ENCODE results near the gene ADAM12.

Gene ADAM12

DNA sequence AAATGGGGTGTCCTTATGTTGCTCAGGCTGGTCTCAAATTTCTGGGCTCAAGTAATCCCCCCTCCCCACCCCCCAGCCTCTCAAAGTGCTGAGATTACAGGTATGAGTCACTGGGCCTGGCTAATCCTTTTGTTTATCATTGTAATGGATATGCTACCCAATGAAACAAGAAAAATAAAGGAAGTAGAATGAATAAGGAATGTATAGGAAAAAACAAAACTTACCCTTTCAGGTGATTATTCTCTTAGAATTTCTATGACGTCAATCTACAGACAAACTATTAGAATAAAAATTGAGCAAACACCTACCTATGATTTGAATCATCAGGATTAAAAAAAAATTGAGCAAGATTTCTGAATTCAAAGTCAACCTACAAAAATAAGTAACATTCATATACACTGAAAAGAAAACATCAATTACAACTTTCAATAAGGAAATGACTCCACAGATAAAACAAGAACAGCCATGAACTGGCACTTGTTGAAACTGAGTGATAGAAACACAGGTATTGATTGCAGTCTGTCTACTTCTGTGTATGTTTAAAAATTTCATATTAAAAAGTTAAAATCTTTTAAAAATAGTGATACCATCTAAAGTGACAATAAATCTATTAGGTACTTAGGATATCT, 12.2 kb downstream of the ADAM12 start:
- no peak for DNase-seq (ENCODE audit: low read depth)
- TF ChIP-seq CTCF (IDR thresholded peaks at IDR 0.05; ENCODE audit: control insufficient read depth, extremely low read depth, insufficient read depth): no peak
- H3K4me3 ChIP-seq (ENCODE audit: low read depth, low read length): no peak overlapping the region

GRCh38 chr10:126375299-126375698, 13.0 kb downstream of the ADAM12 start:
- TF ChIP-seq CTCF (IDR thresholded peaks at IDR 0.05; ENCODE audit: control insufficient read depth, extremely low read depth, insufficient read depth): no peak
- no peak overlapping the region for H3K4me3 ChIP-seq (ENCODE audit: low read depth, low read length)
- no peak for DNase-seq (ENCODE audit: low read depth)

DNA sequence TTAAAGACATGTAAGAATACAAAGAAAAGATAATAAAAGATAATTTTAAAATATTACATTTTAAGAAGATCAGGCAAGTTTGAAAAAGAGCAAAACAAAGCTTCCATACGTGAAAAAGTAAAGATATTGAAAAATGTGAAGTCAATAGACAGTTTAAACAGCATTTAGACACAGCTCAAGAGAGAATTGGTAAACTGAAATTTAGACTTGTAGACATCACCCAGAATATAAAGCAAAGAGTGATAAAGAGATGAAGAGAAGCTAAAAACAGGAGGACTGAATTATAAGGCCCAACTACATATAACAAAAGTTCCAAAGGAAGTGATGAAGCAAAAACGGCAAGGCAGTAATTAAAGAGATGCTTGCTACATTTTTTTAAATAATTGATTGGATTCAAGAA, 13.8 kb downstream of the ADAM12 start:
- no peak overlapping the region for H3K4me3 ChIP-seq (ENCODE audit: low read depth, low read length)
- no peak for TF ChIP-seq CTCF (IDR thresholded peaks at IDR 0.05; ENCODE audit: control insufficient read depth, extremely low read depth, insufficient read depth)

GRCh38 chr10:126373972-126374371, 14.3 kb downstream of the ADAM12 start:
- no peak overlapping the region for H3K4me3 ChIP-seq (ENCODE audit: low read depth, low read length)
- no peak for DNase-seq (ENCODE audit: low read depth)
- no peak for TF ChIP-seq CTCF (IDR thresholded peaks at IDR 0.05; ENCODE audit: control insufficient read depth, extremely low read depth, insufficient read depth)

More for the DNA sequence above, 13.8 kb downstream of the ADAM12 start:
- DNase-seq (ENCODE audit: low read depth): no peak

- no peak for DNase-seq (ENCODE audit: low read depth)
- no peak overlapping the region for H3K4me3 ChIP-seq (ENCODE audit: low read depth, low read length)
- TF ChIP-seq CTCF (IDR thresholded peaks at IDR 0.05; ENCODE audit: control insufficient read depth, extremely low read depth, insufficient read depth): no peak
These were observed 15.1 kb downstream of the ADAM12 start for GRCh38 chr10:126373147-126373546.

- TF ChIP-seq CTCF (IDR thresholded peaks at IDR 0.05; ENCODE audit: control insufficient read depth, extremely low read depth, insufficient read depth): no peak
- no peak overlapping the region for H3K4me3 ChIP-seq (ENCODE audit: low read depth, low read length)
- peak; percentile 85 for DNase-seq (ENCODE audit: low read depth)
These were observed 15.9 kb downstream of the ADAM12 start for GRCh38 chr10:126372396-126372795.

DNA sequence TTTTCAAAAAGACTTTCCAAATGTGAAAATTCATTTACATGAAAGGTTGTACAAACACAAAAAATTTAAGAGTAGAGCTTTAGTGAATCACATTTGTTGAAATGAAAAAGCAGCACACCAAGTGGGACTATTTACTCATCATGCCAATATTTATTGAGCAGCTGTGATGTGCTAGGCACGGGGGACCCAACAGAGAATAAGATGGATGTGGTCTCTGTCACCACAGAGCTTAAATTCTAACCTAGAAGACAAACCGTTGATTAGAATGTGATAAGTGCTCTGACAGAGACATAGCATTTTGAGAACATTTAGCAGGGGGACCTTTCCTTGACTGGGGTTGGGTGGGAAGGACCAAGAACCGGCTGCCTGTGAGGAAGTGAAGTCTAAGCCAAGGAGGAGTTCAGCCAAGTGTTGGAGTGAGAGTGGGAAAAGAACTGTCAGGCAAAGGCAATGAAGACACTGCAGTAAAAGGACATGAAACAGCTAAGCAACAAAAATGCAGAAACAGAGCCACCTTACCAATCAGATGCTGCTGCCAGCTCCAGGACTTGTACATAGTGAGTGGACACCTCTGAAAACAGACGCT, 19.1 kb downstream of the ADAM12 start:
- H3K4me3 ChIP-seq (ENCODE audit: low read depth, low read length): no peak overlapping the region
- no peak for TF ChIP-seq CTCF (IDR thresholded peaks at IDR 0.05; ENCODE audit: control insufficient read depth, extremely low read depth, insufficient read depth)
- no peak for DNase-seq (ENCODE audit: low read depth)

All from LNCaP clone FGC (cell line).